Smooth muscle cell (in vitro differentiated cells): ENCODE data around the gene CISH. TPM values are rescaled to one million over a fixed set of nuclear protein-coding genes. Genes with fewer than 3 reads are reported as not detected.
A peak's percentile ranks its signal among the peaks of the same experiment; 100 is the strongest.

ENCODE experiments used
- DNase-seq: peaks from one replicate; lab custom pipeline; 2025; ENCODE audit not compliant: unreplicated experiment; lab: John Stamatoyannopoulos, UW
- H2AFZ ChIP-seq: fragments of 200-600 bp; sonication (generic); 2 replicates; pipeline ENCODE4 v1.6.0; 2016; ENCODE audit warnings: antibody characterized with exemption, low read depth, mild to moderate bottlenecking
- H3F3A ChIP-seq: fragments of 200-600 bp; sonication (generic); 2 replicates; pipeline ENCODE4 v1.6.0; 2017; ENCODE audit warnings: antibody characterized with exemption, low read depth
- H3K27ac ChIP-seq: fragments of 200-600 bp; sonication (generic); 2 replicates; pipeline ENCODE4 v1.5.1; 2016; ENCODE audit warnings: low read depth, mild to moderate bottlenecking
- H3K27me3 ChIP-seq: fragments of 200-600 bp; sonication (generic); 2 replicates; pipeline ENCODE4 v1.6.1; 2016; ENCODE audit warnings: low read depth, mild to moderate bottlenecking
- H3K36me3 ChIP-seq: fragments of 200-600 bp; sonication (generic); 2 replicates; pipeline ENCODE4 v1.5.1; 2016; ENCODE audit warnings: low read depth
- H3K4me1 ChIP-seq: fragments of 200-600 bp; sonication (generic); 2 replicates; pipeline ENCODE4 v1.5.1; 2016; ENCODE audit warnings: low read depth
- H3K4me2 ChIP-seq: fragments of 200-600 bp; sonication (generic); 2 replicates; pipeline ENCODE4 v1.6.0; 2016; ENCODE audit warnings: mild to moderate bottlenecking
- H3K4me3 ChIP-seq: fragments of 200-600 bp; sonication (generic); 2 replicates; pipeline ENCODE4 v1.5.1; 2016; ENCODE audit warnings: mild to moderate bottlenecking
- H3K79me2 ChIP-seq: fragments of 200-600 bp; sonication (generic); 2 replicates; pipeline ENCODE4 v1.6.0; 2016; ENCODE audit warnings: low read depth, mild to moderate bottlenecking
- H3K9ac ChIP-seq: fragments of 200-600 bp; sonication (generic); 2 replicates; pipeline ENCODE4 v1.6.0; 2016; ENCODE audit warnings: low read depth
- H3K9me3 ChIP-seq: fragments of 200-600 bp; sonication (generic); replicated peaks from 2 replicates; pipeline ENCODE4 v1.5.1; 2016; ENCODE audit warnings: low read depth
- H4K20me1 ChIP-seq: fragments of 200-600 bp; sonication (generic); 2 replicates; pipeline ENCODE4 v1.6.0; 2016; ENCODE audit warnings: low read depth
- WGBS: methylation state at CpG from one replicate; pipeline ENCODE4 v1.1.7; 2016; ENCODE audit warnings: low lambda C conversion rate; 5-methylcytosine and 5-hydroxymethylcytosine counted together
- polyA plus RNA-seq: library from polyadenylated mRNA; unstranded; fragments of >200 nt; fragmentation: Nextera tagmentation; extraction: Ambion mirVana; gene quantifications from 2 replicates; pipeline ENCODE4 v1.2.1, GENCODE V29; 2016
- total RNA-seq: library from RNA; depleted of rRNA; stranded (reverse); fragments of >200 nt; gene quantifications from 2 replicates; pipeline ENCODE4 v1.2.3, GENCODE V29; 2014
- TF ChIP-seq, protein P1 (sequence below): fragments of 200-600 bp; sonication (generic); IDR thresholded peaks from 2 replicates; pipeline ENCODE4 v1.5.1; 2017; ENCODE audit warnings: borderline replicate concordance, mild to moderate bottlenecking, antibody characterized with exemption; ENCODE audit not compliant: insufficient read depth, poor library complexity, severe bottlenecking

CISH gene
- total and polyA plus RNA-seq, 2 experiments from 2014 or later, result 1.8 to 15.9 TPM

DNA sequence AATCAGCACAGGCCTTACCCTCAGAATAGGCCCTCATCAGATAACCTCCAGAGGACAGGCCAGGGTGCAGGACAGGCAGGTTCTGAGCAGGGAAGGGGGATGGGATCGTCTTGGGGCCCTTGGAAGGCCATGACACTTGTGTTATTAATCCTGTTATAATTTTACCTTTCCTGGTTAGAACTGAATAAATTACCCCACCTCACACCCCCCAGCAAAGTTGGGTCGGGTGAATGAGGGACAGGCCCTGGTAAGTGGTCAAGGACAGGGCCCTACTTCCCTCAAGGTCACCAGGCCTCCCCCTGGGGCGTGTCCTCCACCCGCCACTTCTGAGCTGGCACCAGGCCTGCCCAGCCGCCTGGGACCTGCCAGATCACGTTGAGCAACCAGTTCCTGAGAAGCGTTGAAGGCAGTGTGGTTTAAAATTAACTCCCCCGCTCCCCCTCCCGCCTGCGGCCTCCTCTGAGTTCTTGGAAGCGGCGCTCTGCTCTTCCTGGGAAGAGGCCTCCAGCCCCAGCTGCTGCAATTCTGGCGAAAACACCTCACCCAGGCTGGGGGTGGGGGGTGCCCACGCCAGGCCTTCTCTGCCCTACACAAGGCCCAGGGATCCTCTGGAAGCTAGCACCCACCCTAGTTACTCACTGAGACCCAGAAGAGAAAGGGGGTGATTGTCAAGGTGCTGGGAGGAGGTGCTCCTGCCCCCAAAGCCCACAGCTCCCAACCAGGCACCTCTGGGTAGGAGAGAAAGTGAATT lies 10.6 kb downstream of the CISH start:
- H2AFZ ChIP-seq, result no peak overlapping the region
- no peak overlapping the region for H3K4me3 ChIP-seq

DNA sequence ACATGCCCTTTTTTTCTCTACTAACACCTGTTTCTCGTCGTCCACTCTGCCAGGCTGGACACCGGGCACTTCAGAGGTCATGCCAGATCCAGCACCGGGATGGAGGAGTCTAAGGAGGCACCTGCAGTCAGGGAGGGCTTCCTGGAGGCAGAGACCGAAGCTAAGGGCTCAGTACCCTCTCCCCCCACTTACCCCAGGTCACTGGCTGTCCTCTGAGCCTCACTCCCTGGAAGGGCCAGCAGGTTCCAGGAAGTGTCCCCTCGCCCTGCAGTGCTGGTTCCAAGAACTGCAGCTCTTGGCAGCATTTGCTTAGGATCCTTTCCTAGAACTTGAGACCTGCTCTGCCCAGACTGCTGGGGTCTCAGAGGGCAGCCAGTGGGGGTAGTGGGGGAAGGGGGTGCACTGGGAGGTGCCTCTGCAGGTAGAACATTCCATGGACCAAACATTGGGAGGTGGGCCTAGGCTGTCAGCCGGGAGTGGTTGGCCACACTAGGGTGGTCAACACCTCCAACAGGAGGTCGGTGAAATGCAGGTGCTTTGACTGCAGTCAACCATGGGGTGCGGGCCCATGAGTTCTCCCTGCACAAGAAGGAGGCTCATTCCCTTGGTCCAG lies 11.3 kb downstream of the CISH start:
- Histone ChIP-seq H3K9ac (no peak overlapping the region), H3K4me3 (no peak overlapping the region), H3K4me2 (peak overlapping the region; percentile 63), H4K20me1 (no peaks in the 10 kb centered on the region), H2AFZ (no peak overlapping the region), H3K27me3 (no peaks in the 10 kb centered on the region), H3K9me3 (no peaks in the 10 kb centered on the region), H3K36me3 (no peaks in the 10 kb centered on the region), H3F3A (peaks cover 6% of the 10 kb centered on the region), H3K27ac (no peak overlapping the region), H3K4me1 (peaks cover 12% of the 10 kb centered on the region), H3K79me2 (no peaks in the 10 kb centered on the region)
- TF ChIP-seq, protein P1, sequence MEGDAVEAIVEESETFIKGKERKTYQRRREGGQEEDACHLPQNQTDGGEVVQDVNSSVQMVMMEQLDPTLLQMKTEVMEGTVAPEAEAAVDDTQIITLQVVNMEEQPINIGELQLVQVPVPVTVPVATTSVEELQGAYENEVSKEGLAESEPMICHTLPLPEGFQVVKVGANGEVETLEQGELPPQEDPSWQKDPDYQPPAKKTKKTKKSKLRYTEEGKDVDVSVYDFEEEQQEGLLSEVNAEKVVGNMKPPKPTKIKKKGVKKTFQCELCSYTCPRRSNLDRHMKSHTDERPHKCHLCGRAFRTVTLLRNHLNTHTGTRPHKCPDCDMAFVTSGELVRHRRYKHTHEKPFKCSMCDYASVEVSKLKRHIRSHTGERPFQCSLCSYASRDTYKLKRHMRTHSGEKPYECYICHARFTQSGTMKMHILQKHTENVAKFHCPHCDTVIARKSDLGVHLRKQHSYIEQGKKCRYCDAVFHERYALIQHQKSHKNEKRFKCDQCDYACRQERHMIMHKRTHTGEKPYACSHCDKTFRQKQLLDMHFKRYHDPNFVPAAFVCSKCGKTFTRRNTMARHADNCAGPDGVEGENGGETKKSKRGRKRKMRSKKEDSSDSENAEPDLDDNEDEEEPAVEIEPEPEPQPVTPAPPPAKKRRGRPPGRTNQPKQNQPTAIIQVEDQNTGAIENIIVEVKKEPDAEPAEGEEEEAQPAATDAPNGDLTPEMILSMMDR, result no peak
- 93% methylated on average over 9 of the region's 9 CpGs for WGBS
- no peak for DNase-seq

More for the DNA sequence above, 10.6 kb downstream of the CISH start:
- peak; percentile 53 for DNase-seq
- 42% methylated on average over 14 of the region's 14 CpGs for WGBS
- Histone ChIP-seq H3K4me2 (peak overlapping the region; percentile 63), H3K4me1 (peaks cover 12% of the 10 kb centered on the region), H3K36me3 (no peaks in the 10 kb centered on the region), H3K27me3 (no peaks in the 10 kb centered on the region), H3K9ac (peak overlapping the region; percentile 36), H3F3A (peaks cover 6% of the 10 kb centered on the region), H3K27ac (peak overlapping the region; percentile 76), H4K20me1 (no peaks in the 10 kb centered on the region), H3K9me3 (no peaks in the 10 kb centered on the region), H3K79me2 (no peaks in the 10 kb centered on the region)
- TF ChIP-seq, protein P1, result no peak

DNA sequence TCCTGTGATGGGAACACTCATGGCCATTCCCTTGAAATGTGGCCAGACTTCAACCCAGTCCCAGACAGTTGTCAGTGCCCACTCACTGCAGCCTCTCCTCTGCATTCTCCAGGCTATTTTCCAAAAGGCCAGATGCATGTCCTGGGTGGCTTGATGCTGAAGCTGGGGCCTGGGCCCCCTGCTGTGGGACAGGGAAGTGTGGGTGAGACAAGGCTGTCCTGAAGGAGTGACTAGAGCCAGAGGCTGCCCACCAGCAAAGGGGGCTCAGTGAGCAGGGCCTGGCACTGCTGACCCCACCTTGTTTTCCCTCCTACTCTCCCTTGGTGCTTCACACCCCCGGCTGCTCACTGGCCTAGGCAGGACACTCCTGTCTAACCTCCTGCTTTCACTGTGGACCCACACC lies 11.9 kb downstream of the CISH start:
- H3K4me2 ChIP-seq, result no peak overlapping the region
- no peaks in the 10 kb centered on the region for H3K36me3 ChIP-seq
- no peaks in the 10 kb centered on the region for H3K27me3 ChIP-seq
- peaks cover 12% of the 10 kb centered on the region for H3K4me1 ChIP-seq
- H3K4me3 ChIP-seq, result no peak overlapping the region
- H3K9me3 ChIP-seq, result no peaks in the 10 kb centered on the region
- no peaks in the 10 kb centered on the region for H3K79me2 ChIP-seq
- WGBS, result 100% methylated on average over 1 of the region's 1 CpG
- no peak for DNase-seq
- H3K9ac ChIP-seq, result no peak overlapping the region
- no peak overlapping the region for H3K27ac ChIP-seq
- H2AFZ ChIP-seq, result no peak overlapping the region
- TF ChIP-seq, protein P1, result no peak
- no peaks in the 10 kb centered on the region for H4K20me1 ChIP-seq
- H3F3A ChIP-seq, result peaks cover 6% of the 10 kb centered on the region
